K562 (cell line): ENCODE data around the gene FBP1. TPM values are rescaled to one million over a fixed set of nuclear protein-coding genes. Genes with fewer than 3 reads are reported as not detected.
A peak's percentile ranks its signal among the peaks of the same experiment; 100 is the strongest.

Experiments
- ATAC-seq: fragments of 200-7000 bp; cut with Tn5 transposase; 3 replicates; pipeline ENCODE4 v1.9.1; 2020; ENCODE audit warnings: moderate library complexity
- BruUV-seq: library from RNA; stranded (reverse); fragments of 400-500 nt; replicated peaks from 2 replicates; lab custom pipeline; 2021; lab: Mats Ljungman, UMichigan
- CTCF ChIA-PET: fragments of 300-600 bp; formaldehyde crosslinking; extraction: SDS; loops from one replicate; lab custom pipeline; 2021; ENCODE audit warnings: low intra/inter-chr PET ratio; lab: Yijun Ruan, JAX
- POLR2A ChIA-PET: fragments of 300-600, 350-650 bp; sonication (Branson Sonifier 250); formaldehyde crosslinking; extraction: SDS; loops from one replicate; lab custom pipeline; 2021; ENCODE audit warnings: antibody characterized with exemption, inconsistent platforms; lab: Yijun Ruan, JAX
- DNase-seq, 4 experiments: peaks; one replicate each; pipeline versions ENCODE4 v3.0.0 to v3.0.0-alpha.2; 2011 to 2018; ENCODE audit warnings: low spot score in 3 of 4, mixed read lengths in 3 of 4; ENCODE audit errors: extremely low read depth in 1 of 4
- FAIRE-seq: peaks from 2 replicates; lab custom pipeline; 2011; peaks lifted over from hg19 to GRCh38; lab: Jason Lieb, UNC
- H2AFZ ChIP-seq: 2 replicates; pipeline ENCODE4 v1.6.0; 2011; ENCODE audit warnings: low read depth, low read length, control low read depth, inconsistent platforms
- H3K27ac ChIP-seq: fragments of 200-600 bp; 3 replicates; pipeline ENCODE4 v1.8.0; 2011; ENCODE audit warnings: low read depth, mild to moderate bottlenecking, control low read depth, inconsistent platforms, low read length, moderate library complexity, mixed read lengths; ENCODE audit errors: extremely low read depth
- H3K27me3 ChIP-seq, 2 experiments: fragments of 300-600 bp in 1 of 2; 2 replicates in 1 of 2; 3 replicates in 1 of 2; pipeline versions ENCODE4 v1.6.0 to v1.8.0; 2011; ENCODE audit warnings: inconsistent platforms in 2 of 2, low read length in 2 of 2, mild to moderate bottlenecking in 1 of 2, mixed read lengths in 1 of 2, moderate library complexity in 1 of 2; ENCODE audit not compliant: control insufficient read depth in 2 of 2, insufficient read depth in 2 of 2
- H3K36me3 ChIP-seq: fragments of 300-600 bp; 3 replicates; pipeline ENCODE4 v1.8.0; 2011; ENCODE audit warnings: mild to moderate bottlenecking, low read length, inconsistent platforms; ENCODE audit not compliant: control insufficient read depth, insufficient read depth
- H3K4me1 ChIP-seq, 2 experiments: fragments of 200-600 bp in 1 of 2; replicated peaks in 1 of 2; 2 replicates in 1 of 2; 3 replicates in 1 of 2; pipeline versions ENCODE4 v1.5.1 to v1.8.0; 2011; ENCODE audit warnings: inconsistent platforms in 2 of 2, low read length in 2 of 2, mild to moderate bottlenecking in 1 of 2, mixed read lengths in 1 of 2, moderate library complexity in 1 of 2; ENCODE audit not compliant: control insufficient read depth in 2 of 2, insufficient read depth in 2 of 2
- H3K4me2 ChIP-seq: 2 replicates; pipeline ENCODE4 v1.6.1; 2011; ENCODE audit warnings: low read length, control low read depth, inconsistent platforms, mixed read lengths; ENCODE audit not compliant: insufficient read depth
- H3K4me3 ChIP-seq: fragments of 200-600 bp; sonication (generic), shearing (Covaris generic); 2 replicates; pipeline ENCODE4 v1.5.1; 2016; ENCODE audit warnings: control low read depth, inconsistent platforms
- H3K79me2 ChIP-seq: fragments of 200-600 bp; 3 replicates; pipeline ENCODE4 v1.8.0; 2011; ENCODE audit warnings: low read length, inconsistent platforms; ENCODE audit not compliant: control insufficient read depth, insufficient read depth
- H3K9ac ChIP-seq, 2 experiments: 2 replicates each; pipeline versions ENCODE4 v1.6.0 to v1.6.1; 2011; ENCODE audit warnings: low read depth in 2 of 2, low read length in 2 of 2, control low read depth in 1 of 2, inconsistent platforms in 1 of 2, mild to moderate bottlenecking in 1 of 2, mixed read lengths in 1 of 2; ENCODE audit not compliant: insufficient read depth in 1 of 2
- H3K9me1 ChIP-seq: one replicate; pipeline ENCODE4 v1.6.0; 2011; ENCODE audit warnings: inconsistent platforms, mild to moderate bottlenecking, low read length, moderate library complexity; ENCODE audit not compliant: control insufficient read depth, insufficient read depth
- H3K9me3 ChIP-seq: replicated peaks from 2 replicates; pipeline ENCODE4 v1.5.1; 2011; ENCODE audit warnings: low read depth, low read length, inconsistent platforms; ENCODE audit not compliant: control insufficient read depth, insufficient read depth
- H4K20me1 ChIP-seq: replicated peaks from 2 replicates; pipeline ENCODE4 v1.6.1; 2011; ENCODE audit warnings: low read length, inconsistent platforms, mixed read lengths; ENCODE audit not compliant: control insufficient read depth, insufficient read depth
- C11orf30 ChIP-seq: fragments of 450-650 bp; IDR thresholded peaks from 2 replicates; pipeline ENCODE4 v1.6.1; 2016; ENCODE audit warnings: low read depth, mild to moderate bottlenecking
- CBX2 ChIP-seq: fragments of 200-600 bp; sonication (generic); IDR thresholded peaks from one replicate; pipeline ENCODE4 v1.6.1; 2012; ENCODE audit warnings: mild to moderate bottlenecking, low read length, inconsistent platforms; ENCODE audit not compliant: insufficient read depth, poor library complexity, severe bottlenecking
- ZNF316 ChIP-seq: fragments of 450-650 bp; IDR thresholded peaks from 2 replicates; pipeline ENCODE4 v1.6.1; 2016
- ZNF398 ChIP-seq: fragments of 250-450 bp; sonication (Bioruptor Pico); IDR thresholded peaks from 2 replicates; pipeline ENCODE4 v1.8.0; 2021; ENCODE audit warnings: moderate library complexity, mild to moderate bottlenecking, inconsistent platforms
- WGBS: fragments of 100-300 bp; shearing (Covaris generic); methylation state at CpG from one replicate; pipeline ENCODE4 v1.1.6; 2016; ENCODE audit warnings: low coverage, mixed read lengths; ENCODE audit not compliant: insufficient coverage; ENCODE audit errors: missing lambda C conversion rate; 5-methylcytosine and 5-hydroxymethylcytosine counted together
- in situ Hi-C: fragments of 300-500 bp; cut with MboI; formaldehyde crosslinking; loops from 4 replicates; pipeline ENCODE4 v1.15.0; 2018; ENCODE audit warnings: inconsistent platforms, mixed read lengths
- intact Hi-C: fragments of 100-400 bp; cut with micrococcal nuclease; formaldehyde crosslinking; loops from 2 replicates; pipeline ENCODE4 v1.14.2; 2022
- polyA plus RNA-seq, 8 experiments: library from polyadenylated mRNA; depleted of rRNA in 4 of 8; stranded (reverse) in 5 of 8; unstranded in 3 of 8; fragments of >200 nt; fragmentation: Nextera tagmentation in 2 of 8; fragmentation: Illumina TruSeq in 1 of 8; extraction: Ambion mirVana in 2 of 8; extraction: Trizol in 1 of 8; gene quantifications; 2 replicates each; pipeline versions ENCODE4 v1.2.1 to v1.2.3, GENCODE V29; 2011 to 2014; ENCODE audit warnings: inconsistent platforms in 1 of 8, missing spikeins in 1 of 8
- total RNA-seq, 7 experiments: library from RNA; depleted of rRNA in 6 of 7; stranded (reverse); fragments of >200 nt in 6 of 7; fragmentation: Illumina TruSeq in 2 of 7; extraction: Trizol in 2 of 7; gene quantifications; 2 replicates each; pipeline versions ENCODE4 v1.2.1 to v1.2.3, GENCODE V29; 2011 to 2021; ENCODE audit warnings: low replicate concordance in 1 of 7
- TF ChIP-seq, protein P1 (sequence below): fragments of 450-650 bp; formaldehyde crosslinking; IDR thresholded peaks from 2 replicates; pipeline ENCODE4 v1.4.0; 2020; ENCODE audit warnings: mild to moderate bottlenecking, moderate library complexity

FBP1 gene
- total and polyA plus RNA-seq, 9 of the 15 experiments (the other 6 are each of a cell fraction or from before 2014, with no cell fraction given): 0.24 TPM; not detected in 8

GRCh38 chr9:94666364-94667099 lies 27.2 kb upstream of the FBP1 start:
- Histone ChIP-seq H3K9me3 (no peaks in the 10 kb centered on the region), H3K79me2 (no peaks in the 10 kb centered on the region), H3K9ac (no peak overlapping the region), H3K27me3 (peaks cover 22 to 29% of the 10 kb centered on the region in 2 experiments; a peak in 4 of 5 replicates), H2AFZ (no peak overlapping the region), H3K9me1 (no peaks in the 10 kb centered on the region), H3K36me3 (no peaks in the 10 kb centered on the region), H3K4me2 (no peak overlapping the region), H3K4me3 (no peak overlapping the region), H3K27ac (no peak overlapping the region), H3K4me1 (peaks cover 3 to 4% of the 10 kb centered on the region in 2 experiments; a peak in 3 of 5 replicates), H4K20me1 (no peaks in the 10 kb centered on the region)
- CTCF ChIA-PET: no interaction called here
- FAIRE-seq: no peak
- BruUV-seq: no TSS peak
- POLR2A ChIA-PET: interaction anchor here (0.5 to 1.4 kb wide), 2 partner anchors 9 to 210 kb away, joined by 4 read pairs; no protein-coding TSS in a partner anchor
- in situ Hi-C loops (no loop called here), intact Hi-C loops (loop anchor here (5.0 kb wide), 1 partner anchor 116 kb away; no protein-coding TSS in a partner anchor)
- 6% methylated on average over 14 of the region's 14 CpGs for WGBS
- TF ChIP-seq CBX2: peak; percentile 78
- no peak for TF ChIP-seq ZNF398
- TF ChIP-seq, protein P1, sequence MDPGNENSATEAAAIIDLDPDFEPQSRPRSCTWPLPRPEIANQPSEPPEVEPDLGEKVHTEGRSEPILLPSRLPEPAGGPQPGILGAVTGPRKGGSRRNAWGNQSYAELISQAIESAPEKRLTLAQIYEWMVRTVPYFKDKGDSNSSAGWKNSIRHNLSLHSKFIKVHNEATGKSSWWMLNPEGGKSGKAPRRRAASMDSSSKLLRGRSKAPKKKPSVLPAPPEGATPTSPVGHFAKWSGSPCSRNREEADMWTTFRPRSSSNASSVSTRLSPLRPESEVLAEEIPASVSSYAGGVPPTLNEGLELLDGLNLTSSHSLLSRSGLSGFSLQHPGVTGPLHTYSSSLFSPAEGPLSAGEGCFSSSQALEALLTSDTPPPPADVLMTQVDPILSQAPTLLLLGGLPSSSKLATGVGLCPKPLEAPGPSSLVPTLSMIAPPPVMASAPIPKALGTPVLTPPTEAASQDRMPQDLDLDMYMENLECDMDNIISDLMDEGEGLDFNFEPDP (CRISPR knock-in tag): no peak
- peak; percentile 53; the same call in 1 of the 2 replicates for TF ChIP-seq C11orf30
- peak; percentile 57 for TF ChIP-seq ZNF316
- ATAC-seq: no peak
- no peak for DNase-seq
